ENCODE data around the gene CCBE1.
"Not testable (repeated sequence)": the region's sequence is repeated elsewhere in the genome, so short reads cannot be mapped to it uniquely, and the experiment has no call there.

CCBE1 gene

DNA sequence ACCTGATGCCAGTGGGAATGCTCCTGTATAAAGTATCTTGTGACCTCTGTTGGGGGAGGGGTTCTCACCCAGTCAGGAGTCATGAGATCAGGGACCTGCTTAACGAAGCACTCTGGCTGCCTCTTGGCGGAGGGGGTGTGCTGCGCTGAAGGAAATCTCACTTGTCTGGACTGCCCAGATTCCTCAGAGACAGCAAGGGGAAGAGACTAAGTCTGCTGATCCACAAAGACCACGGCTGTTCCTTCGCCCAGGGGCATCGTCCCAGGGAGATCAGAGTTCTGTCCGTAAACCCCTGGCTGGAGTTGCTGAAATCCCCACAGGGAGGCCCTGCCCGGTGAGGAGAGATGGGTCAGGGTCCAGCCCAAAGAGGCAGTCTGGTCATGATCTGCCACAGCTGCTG is 168.4 kb downstream of the CCBE1 start:
- no peak overlapping the region for H3K4me3 ChIP-seq (ENCODE audit: low read depth, low read length)
- TF ChIP-seq, protein P1, sequence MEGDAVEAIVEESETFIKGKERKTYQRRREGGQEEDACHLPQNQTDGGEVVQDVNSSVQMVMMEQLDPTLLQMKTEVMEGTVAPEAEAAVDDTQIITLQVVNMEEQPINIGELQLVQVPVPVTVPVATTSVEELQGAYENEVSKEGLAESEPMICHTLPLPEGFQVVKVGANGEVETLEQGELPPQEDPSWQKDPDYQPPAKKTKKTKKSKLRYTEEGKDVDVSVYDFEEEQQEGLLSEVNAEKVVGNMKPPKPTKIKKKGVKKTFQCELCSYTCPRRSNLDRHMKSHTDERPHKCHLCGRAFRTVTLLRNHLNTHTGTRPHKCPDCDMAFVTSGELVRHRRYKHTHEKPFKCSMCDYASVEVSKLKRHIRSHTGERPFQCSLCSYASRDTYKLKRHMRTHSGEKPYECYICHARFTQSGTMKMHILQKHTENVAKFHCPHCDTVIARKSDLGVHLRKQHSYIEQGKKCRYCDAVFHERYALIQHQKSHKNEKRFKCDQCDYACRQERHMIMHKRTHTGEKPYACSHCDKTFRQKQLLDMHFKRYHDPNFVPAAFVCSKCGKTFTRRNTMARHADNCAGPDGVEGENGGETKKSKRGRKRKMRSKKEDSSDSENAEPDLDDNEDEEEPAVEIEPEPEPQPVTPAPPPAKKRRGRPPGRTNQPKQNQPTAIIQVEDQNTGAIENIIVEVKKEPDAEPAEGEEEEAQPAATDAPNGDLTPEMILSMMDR (IDR thresholded peaks at IDR 0.05; ENCODE audit: insufficient read depth, low read depth, low read length, missing control alignments) = no peak
- DNase-seq (ENCODE audit: low read depth) = no peak

DNA sequence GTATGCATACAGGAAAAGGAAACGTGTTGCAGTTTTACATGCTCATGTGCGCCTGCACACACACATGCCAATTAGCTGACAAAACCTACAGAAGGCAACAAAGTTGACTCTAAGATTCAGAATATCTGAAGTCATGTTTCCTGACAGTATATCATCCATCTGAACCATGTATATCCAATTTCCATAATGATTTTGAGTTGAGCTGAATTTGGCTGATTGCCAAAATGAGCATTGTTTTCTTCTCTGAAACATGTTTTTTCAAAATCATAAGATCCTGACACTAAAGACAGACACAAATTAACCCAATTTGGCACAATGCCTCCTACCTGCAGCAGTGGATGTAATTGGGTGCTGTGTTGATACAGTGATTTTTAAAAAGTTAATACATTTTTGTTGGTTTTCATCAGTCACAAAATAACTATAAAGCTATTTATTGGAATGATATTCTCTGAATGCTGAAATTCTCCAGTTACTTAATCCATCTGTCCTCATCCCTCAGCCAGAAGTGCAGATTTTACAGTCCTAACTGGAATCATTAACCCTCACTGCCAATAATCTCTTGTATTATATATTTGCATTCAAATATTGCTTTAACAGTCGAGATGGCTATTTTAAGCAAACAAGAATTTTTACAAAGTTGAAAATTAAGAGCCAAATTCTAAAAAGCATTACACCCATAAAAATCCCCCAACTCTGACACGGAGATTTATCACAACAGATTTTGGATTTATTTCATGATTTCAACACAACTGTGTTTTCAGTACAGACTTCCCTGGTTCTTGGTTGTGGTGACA is 176.5 kb downstream of the CCBE1 start:
- TF ChIP-seq, protein P1 (IDR thresholded peaks at IDR 0.05; ENCODE audit: insufficient read depth, low read depth, low read length, missing control alignments) = no peak
- no peak for DNase-seq (ENCODE audit: low read depth)
- H3K4me3 ChIP-seq (ENCODE audit: low read depth, low read length) = no peak overlapping the region

DNA sequence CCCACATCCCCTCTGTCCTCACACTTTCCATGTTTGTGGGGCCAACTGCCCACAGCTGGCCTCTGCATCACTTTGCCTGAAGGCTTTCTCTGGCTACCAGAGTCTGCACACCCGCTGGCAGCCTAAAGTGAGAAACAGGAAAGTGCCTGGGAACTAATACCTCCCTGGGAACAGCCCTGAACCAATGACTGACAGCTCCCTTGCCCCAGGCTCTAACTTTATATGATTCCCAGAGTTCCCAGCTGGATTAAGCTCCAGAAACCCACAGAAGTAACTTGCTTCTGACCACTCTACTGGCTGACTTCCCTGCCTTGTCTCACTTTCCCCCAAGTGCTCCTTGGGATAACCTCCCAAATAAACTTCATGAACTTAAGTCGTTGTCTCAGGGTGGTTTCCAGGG is 178.5 kb downstream of the CCBE1 start:
- H3K4me3 ChIP-seq (ENCODE audit: low read depth, low read length) = no peak overlapping the region
- TF ChIP-seq, protein P1 (IDR thresholded peaks at IDR 0.05; ENCODE audit: insufficient read depth, low read depth, low read length, missing control alignments) = no peak
- no peak for DNase-seq (ENCODE audit: low read depth)

DNA sequence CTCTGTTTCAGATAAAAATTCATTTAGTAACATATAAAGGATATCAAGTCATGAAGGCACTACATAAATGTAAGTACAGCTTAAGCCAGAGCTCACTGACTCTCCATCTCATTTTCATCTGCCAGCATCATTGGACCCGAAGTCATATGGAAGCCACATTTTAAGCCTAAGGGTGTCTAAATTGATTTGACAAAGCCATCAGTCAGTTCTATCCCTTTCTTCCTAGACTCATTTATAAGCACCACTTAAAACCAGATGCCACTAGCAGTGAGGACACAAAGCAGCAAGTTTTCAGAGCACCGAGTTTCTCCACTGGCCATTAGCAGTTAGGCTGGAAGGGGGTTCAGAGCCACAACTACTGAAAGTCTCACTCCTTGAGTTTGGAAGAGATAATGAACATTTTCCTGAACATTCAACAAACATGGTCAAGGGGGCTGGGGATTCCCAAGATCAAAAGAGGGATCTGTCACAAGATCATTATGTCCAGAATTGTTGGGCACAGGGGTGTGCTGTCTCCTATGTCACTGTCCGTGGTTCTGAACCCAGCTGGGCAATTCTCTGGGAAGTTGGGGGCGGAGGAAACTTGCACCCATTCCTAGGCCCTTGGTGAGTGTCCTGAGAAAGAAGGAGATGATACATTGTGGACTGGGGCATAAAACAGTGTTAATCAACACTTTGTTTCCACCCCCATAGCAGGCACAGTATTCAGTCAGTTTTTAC is 179.6 kb downstream of the CCBE1 start:
- TF ChIP-seq, protein P1 (IDR thresholded peaks at IDR 0.05; ENCODE audit: insufficient read depth, low read depth, low read length, missing control alignments) = no peak
- no peak overlapping the region for H3K4me3 ChIP-seq (ENCODE audit: low read depth, low read length)
- no peak for DNase-seq (ENCODE audit: low read depth)

GRCh38 chr18:59516356-59517155 is 180.7 kb downstream of the CCBE1 start:
- TF ChIP-seq, protein P1 (IDR thresholded peaks at IDR 0.05; ENCODE audit: insufficient read depth, low read depth, low read length, missing control alignments) = no peak

DNA sequence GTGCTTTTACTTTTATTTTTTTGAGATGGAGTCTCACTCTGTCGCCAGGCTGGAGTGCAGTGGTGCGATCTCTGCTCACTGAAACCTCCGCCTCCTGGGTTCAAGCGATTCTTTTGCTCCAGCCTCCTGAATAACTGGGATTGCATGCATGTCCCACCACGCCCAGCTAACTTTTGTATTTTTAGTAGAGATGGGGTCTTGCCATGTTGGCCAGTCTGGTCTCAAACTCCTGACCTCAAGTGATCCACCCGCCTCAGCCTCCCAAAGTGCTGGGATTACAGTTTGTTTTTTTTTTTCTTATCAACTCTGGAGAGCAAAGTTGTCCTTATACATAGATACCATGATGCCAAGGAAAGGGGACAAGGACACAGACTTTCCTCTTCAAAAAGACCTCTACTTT is 181.3 kb downstream of the CCBE1 start:
- not testable (repeated sequence) for DNase-seq (ENCODE audit: low read depth); H3K4me3 ChIP-seq (ENCODE audit: low read depth, low read length)

More at GRCh38 chr18:59516356-59517155, 180.7 kb downstream of the CCBE1 start:
- DNase-seq (ENCODE audit: low read depth) = no peak
- no peak overlapping the region for H3K4me3 ChIP-seq (ENCODE audit: low read depth, low read length)

- H3K4me3 ChIP-seq (ENCODE audit: low read depth, low read length) = no peak overlapping the region
- no peak for DNase-seq (ENCODE audit: low read depth)
- TF ChIP-seq, protein P1 (IDR thresholded peaks at IDR 0.05; ENCODE audit: insufficient read depth, low read depth, low read length, missing control alignments) = no peak
These were observed 182.1 kb downstream of the CCBE1 start for GRCh38 chr18:59515147-59515546.

Measured in GM12865 (cell line).